ENCODE data around the gene DDB1.

DDB1 gene

GRCh38 chr11:61332797-61333549, at the start of gene DDB1, which contains the start of gene TKFC:
TSS of gene DDB1 (minus strand) at chr11:61333105. CDS start at chr11:61332968, 137 bp downstream.
TSS of gene TKFC (plus strand) at chr11:61333228. CDS start at chr11:61334729, 1,501 bp downstream.
- peak; percentile 94 for DNase-seq (ENCODE audit: low spot score)

- DNase-seq (ENCODE audit: low spot score) = no peak
Measured at GRCh38 chr11:61380884-61381283, 48.0 kb upstream of the DDB1 start.

- peak; percentile 96 for DNase-seq (ENCODE audit: low spot score)
Measured at GRCh38 chr11:61378713-61379313, 45.9 kb upstream of the DDB1 start.

- peak; percentile 37 for DNase-seq (ENCODE audit: low spot score)
Measured at GRCh38 chr11:61377461-61378160, 44.7 kb upstream of the DDB1 start.

- no peak for DNase-seq (ENCODE audit: low spot score)
Measured at GRCh38 chr11:61375761-61376108, 42.8 kb upstream of the DDB1 start.

DNA sequence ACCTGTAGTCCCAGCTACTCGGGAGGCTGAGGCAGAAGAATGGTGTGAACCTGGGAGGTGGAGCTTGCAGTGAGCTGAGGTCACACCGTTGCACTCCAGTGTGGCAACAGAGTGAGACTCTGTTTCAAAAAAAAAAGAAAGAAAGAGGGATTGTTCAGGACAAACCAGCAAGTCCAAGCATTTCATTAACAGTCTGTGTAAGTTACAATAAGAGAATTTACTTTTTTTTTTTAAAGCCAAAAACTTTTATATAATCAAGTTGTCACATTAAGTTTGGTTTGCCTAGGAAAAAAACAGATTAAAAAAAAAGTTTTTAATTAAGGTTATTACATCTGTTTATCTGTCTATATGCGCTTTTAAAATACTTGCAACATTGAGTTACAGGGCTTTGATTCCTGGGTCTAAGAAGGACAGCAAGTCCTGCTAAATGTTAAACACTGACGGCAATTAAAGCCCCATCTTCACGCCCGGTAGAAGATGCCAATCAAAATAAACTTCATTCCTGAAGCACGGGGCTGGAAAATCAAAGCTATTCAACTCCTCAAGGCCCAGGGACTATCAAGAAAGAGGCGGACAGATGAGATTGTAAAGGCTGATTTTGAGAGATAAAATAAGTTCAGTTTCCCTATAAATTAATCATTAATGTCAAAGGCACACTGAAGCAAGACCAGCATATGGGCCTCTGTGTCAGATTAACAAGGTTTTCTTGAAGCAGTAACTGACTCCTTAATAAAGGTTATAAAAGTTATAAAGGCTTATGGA, 39.9 kb upstream of the DDB1 start:
- no peak for DNase-seq (ENCODE audit: low spot score)

- DNase-seq (ENCODE audit: low spot score) = no peak
Measured at GRCh38 chr11:61370349-61371005, 37.6 kb upstream of the DDB1 start.

DNA sequence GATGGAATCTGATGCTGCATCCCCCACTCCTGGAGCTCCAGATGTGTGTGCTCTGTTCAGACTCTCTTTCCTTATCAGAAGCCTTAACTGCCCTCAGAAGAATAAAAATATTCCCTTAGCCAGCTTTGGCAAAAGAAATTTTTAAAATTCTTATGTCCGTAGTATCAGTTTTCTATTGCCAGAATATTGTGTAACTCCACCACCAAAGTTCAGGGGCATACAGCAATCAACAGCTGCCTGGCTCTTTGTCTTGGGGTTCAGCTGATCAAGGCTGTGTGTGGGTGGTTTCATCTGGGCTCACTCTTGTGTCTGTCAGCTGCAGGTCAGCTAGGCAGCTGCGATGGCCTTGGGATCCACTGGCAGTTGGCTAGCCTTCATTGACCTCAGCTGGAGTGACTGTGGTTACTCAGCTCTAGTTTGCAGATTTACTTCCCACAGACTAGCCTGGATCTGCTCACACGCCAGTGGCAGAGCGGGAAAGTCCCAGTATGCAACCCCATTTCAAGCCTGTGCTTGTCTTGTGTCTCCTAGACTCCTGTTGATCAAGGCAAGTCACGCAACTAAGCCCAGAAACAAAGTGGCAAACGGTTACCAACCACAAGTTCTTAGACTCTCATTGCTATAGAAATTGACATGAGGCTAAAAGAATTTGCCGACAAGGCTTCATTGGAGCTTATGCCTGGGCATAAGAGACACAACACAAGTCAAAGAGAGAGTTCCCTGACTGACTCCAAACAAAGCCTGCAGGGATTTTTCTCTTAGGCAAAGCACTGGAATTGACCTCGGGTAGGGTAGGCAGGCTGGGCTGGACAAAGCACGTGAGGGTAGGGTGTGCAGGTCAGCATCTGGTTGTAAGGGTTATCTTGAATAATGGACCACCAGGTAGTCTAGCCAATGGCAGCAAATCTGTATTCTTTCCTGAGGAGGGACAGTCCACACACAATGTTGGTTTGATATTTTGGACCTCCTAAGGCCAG, 36.8 kb upstream of the DDB1 start:
- DNase-seq (ENCODE audit: low spot score) = peak; percentile 45

- DNase-seq (ENCODE audit: low spot score) = no peak
Measured at GRCh38 chr11:61368646-61369045, 35.7 kb upstream of the DDB1 start.

DNA sequence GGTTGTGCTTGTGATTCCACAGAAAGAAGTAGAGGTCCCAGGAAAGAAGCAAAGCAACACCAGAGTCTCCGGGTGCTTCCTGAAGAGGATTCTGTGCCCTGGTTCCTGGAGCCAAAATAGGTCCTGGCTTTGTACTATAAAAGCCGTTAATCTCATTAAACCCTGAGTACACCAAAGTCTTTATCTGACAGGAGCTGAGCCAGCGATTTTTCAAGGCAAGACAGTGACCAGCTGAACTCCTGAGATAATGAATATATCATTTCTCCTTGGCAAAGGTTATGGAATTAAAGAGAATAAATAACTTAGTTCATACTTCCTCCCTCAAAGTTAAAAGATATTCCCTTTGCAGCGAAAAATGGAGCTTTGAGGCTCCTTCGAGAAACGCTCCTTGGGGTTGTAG, 34.5 kb upstream of the DDB1 start:
- no peak for DNase-seq (ENCODE audit: low spot score)

- DNase-seq (ENCODE audit: low spot score) = no peak
Measured at GRCh38 chr11:61364012-61364675, 31.2 kb upstream of the DDB1 start.

DNA sequence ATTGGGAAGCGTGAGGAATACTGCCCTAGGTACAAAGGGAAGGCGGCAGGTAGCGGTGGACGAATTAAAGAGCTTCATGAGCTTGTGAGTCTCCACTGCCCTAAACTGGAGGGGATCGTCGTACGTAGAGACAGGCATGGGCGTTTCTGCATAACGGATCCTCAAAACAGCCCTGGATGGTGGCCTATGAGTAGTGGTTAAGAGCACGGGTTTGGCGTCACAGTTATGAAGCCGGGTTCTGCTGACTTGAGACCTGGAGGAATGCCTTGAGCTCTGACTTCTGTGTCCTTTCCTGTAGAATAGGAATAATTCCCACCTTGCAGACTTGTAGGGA, 29.6 kb upstream of the DDB1 start:
- peak; percentile 59 for DNase-seq (ENCODE audit: low spot score)

DNA sequence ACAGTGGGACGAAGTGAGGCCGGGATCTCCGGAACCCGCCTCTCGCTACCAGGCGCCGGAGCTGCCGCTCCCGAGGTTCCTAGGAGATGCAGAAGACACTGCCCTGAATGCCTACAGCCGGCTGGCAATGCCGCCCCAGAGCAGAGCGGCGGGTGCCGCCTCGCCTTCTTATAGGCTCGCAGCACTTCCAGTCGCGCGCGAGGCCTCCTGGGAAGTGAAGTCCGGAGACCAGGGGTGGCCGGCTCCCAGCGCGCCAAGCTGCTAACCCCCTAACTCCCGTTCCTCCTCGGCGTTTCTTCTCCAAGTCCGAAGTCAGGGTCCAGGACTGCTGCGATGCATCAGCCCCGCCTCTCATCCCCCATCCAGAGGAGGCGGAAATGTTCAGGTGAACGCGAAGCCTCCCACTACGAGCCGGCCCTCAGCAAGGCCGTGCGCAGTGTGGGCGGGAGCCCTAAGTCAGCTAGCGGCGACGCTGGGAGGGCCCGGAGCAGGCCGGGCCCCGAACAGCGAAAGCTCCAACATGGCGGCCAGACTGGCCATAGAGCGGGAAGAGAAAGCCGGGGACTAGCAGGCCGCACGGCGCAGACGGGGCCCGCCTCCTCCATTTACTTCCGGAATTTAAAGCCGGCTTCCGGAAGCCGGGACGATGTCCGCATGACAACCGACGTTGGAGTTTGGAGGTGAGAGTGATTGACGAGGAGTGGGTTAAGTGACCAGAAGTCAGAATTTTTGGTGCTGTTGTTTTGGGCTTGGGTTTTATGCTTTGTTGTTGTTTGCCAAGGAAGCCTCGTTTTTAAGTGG, 29.0 kb upstream of the DDB1 start, which contains the start of the genes CYB561A3 and TMEM138:
Gene CYB561A3, minus strand, starts transcription at position 142 of the 801 bp plus-strand sequence. CDS start 5,169 bp downstream, outside the sequence.
Gene TMEM138, plus strand, starts transcription at position 634 of the 801 bp plus-strand sequence. CDS start 2,017 bp downstream, outside the sequence.
- peak; percentile 94 for DNase-seq (ENCODE audit: low spot score)

DNA sequence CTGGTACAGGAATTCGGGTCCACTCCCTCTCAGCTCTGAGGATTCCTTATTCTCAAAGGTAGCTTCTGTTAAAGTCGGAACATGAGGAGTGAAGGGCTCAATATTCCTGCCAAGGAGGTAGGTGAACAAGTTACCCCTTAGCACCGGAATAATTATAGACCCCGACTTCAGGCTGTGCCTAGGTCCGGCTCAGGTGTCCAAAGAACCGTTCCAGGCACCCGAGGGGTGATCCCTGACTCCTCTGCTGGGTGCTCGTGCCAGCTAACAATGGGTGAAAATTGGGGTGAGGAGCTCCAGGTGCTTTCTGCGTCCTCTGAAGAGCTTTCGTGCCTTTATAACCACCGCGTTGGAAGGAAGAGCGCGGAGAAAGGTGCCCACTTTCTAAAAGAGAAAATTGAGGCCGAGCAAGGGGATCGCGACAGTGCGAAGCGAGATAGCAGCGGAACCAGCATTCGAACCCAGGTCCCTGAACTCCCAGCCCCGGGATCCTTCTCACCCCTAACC, 28.4 kb upstream of the DDB1 start:
- DNase-seq (ENCODE audit: low spot score) = no peak

DNA sequence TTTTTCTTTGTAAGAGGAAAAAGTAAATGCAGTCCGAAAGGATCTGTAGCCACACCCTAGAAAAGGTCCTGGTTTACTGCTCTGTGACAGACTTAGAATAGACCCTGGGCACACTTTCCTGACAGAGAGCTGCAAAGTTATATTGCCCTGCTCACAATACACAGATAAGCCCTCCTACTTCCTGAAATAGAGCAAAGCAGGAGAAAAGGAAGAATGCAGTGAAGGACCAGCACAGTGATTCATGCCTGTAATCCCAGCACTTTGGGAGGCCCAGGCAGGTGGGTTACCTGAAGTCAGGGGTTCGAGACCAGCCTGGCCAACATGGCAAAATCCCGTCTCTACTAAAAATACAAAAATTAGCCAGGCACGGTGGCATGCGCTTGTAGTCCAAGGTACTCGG, 26.6 kb upstream of the DDB1 start:
- no peak for DNase-seq (ENCODE audit: low spot score)

DNA sequence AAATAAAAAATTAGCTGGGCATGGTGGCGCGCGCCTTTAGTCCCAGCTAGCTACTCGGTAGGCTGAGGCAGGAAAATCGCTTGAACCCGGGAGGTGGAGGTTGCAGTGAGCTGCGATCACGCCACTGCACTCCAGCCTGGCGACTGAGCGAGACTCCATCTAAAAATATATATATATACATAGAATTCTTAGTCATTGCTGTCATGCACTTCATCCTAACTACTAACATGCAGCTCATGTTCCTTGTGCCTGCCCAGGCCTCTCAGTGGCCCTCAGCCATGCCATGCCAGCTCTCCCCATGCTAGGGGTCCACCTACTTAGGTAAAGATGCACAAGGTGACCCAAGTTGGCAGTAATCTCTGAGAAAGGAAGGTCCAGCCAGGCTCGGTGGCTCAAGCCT, 25.7 kb upstream of the DDB1 start:
- DNase-seq (ENCODE audit: low spot score) = no peak

- DNase-seq (ENCODE audit: low spot score) = no peak
Measured at GRCh38 chr11:61357894-61358239, 25.0 kb upstream of the DDB1 start.

DNA sequence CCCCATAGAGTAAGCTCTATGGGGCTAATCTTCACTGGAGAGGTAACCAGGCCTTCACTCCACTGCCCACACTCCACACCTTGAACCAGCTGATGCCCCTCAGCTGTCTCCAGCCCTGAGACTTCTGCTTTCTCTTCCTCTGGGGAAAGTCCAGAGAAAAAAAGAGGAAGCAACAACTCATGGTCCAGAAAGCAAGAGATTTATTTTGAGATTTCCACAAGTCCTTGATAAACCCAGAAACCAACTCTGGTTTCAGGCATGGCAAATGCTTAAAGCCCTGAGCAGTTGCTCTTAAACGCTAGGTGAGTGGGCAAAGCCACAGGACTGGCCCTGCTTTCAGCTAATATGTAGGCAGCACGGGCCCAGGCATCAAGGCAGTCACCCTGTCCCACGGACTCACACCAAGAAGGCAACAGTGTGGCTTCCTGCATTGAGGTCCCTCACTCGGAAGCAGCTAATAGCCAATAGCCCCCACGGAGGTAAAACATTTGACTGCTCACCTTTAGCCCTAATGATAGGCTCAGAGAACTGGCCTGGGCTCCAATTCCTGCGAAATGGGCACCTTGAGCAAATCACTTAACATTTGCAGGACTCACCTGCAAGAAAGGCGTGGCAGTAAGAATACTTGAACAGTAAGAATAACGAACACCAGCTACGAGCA, 24.5 kb upstream of the DDB1 start:
- DNase-seq (ENCODE audit: low spot score) = no peak
